ENCODE measurements around the gene DUSP14.

GRCh38 chr17:37505333-37505732, 15.6 kb downstream of the DUSP14 start:
- TF ChIP-seq EP300 (IDR thresholded peaks at IDR 0.05): no peak
- TF ChIP-seq CTCF (IDR thresholded peaks at IDR 0.05): no peak

Measured in upper lobe of left lung (tissue), 4 donors.